ENCODE results near the gene SUCLG2.

DNA sequence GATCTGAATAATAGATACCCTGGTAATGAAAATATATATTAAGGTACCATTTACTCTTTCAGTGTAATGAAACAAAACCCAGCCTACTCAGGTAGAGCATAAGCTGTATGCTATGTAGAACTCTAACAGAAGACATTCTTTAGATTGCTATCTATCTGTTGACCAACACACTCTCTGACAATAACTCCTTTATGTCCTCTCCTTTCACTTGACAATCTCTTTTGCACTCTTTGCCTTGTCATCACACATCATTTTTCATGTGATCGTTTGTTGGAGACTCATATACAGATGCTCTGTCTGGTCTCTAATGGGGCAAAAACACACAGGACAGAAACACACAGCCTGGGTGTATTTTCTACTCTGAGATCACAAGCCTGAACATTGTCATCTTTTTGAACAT is 35.4 kb upstream of the SUCLG2 start:
- no peak for TF ChIP-seq EZH2 (IDR thresholded peaks at IDR 0.05; ENCODE audit: low read length)
- TF ChIP-seq, protein P1, sequence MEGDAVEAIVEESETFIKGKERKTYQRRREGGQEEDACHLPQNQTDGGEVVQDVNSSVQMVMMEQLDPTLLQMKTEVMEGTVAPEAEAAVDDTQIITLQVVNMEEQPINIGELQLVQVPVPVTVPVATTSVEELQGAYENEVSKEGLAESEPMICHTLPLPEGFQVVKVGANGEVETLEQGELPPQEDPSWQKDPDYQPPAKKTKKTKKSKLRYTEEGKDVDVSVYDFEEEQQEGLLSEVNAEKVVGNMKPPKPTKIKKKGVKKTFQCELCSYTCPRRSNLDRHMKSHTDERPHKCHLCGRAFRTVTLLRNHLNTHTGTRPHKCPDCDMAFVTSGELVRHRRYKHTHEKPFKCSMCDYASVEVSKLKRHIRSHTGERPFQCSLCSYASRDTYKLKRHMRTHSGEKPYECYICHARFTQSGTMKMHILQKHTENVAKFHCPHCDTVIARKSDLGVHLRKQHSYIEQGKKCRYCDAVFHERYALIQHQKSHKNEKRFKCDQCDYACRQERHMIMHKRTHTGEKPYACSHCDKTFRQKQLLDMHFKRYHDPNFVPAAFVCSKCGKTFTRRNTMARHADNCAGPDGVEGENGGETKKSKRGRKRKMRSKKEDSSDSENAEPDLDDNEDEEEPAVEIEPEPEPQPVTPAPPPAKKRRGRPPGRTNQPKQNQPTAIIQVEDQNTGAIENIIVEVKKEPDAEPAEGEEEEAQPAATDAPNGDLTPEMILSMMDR (optimal IDR thresholded peaks at IDR 0.05 in 1 of 3, IDR thresholded peaks at IDR 0.05 in 1 of 3, conservative IDR thresholded peaks at IDR 0.05 in 1 of 3; ENCODE audit: extremely low read depth in 1 of 3, insufficient read depth in 2 of 3, low read length in 3 of 3): no peak
